Activated CD4-positive, alpha-beta T cell treated with anti-CD3 and anti-CD28 coated beads, Interleukin-2, Interleukin-6, amounts not matched to agents 100 ng/mL and 50 ng/mL, durations not matched to agents 16 hours and 8 hours (primary cell): Measurements from ENCODE around the gene NCAM1.
A peak's percentile ranks its signal among the peaks of the same experiment; 100 is the strongest.
"Not testable (repeated sequence)": the region's sequence is repeated elsewhere in the genome, so short reads cannot be mapped to it uniquely, and the experiment has no call there.

Experiments used
- DNase-seq: peaks from one replicate; pipeline ENCODE4 v3.0.0-alpha.2; 2020

Gene NCAM1

GRCh38 chr11:113282898-113283437, 321.7 kb downstream of the NCAM1 start:
- no peak for DNase-seq

GRCh38 chr11:113283881-113284280, 322.7 kb downstream of the NCAM1 start:
- no peak for DNase-seq

- no peak for DNase-seq
These were observed 324.8 kb downstream of the NCAM1 start for GRCh38 chr11:113286009-113286408.

- DNase-seq, result no peak
These were observed 325.6 kb downstream of the NCAM1 start for GRCh38 chr11:113286509-113287497.

GRCh38 chr11:113287801-113288200, 326.6 kb downstream of the NCAM1 start:
- no peak for DNase-seq

GRCh38 chr11:113288286-113288863, 327.2 kb downstream of the NCAM1 start:
- no peak for DNase-seq

- DNase-seq, result peak; percentile 74
These were observed 328.4 kb downstream of the NCAM1 start for GRCh38 chr11:113289431-113290187.

- DNase-seq, result no peak
These were observed 332.7 kb downstream of the NCAM1 start for GRCh38 chr11:113293936-113294335.

- no peak for DNase-seq
These were observed 334.8 kb downstream of the NCAM1 start for GRCh38 chr11:113295993-113296392.

GRCh38 chr11:113296447-113297205, 335.4 kb downstream of the NCAM1 start:
- no peak for DNase-seq

- not testable (repeated sequence) for DNase-seq
These were observed 337.3 kb downstream of the NCAM1 start for GRCh38 chr11:113298496-113298895.

GRCh38 chr11:113304916-113305315, 343.7 kb downstream of the NCAM1 start:
- DNase-seq, result no peak

- DNase-seq, result peak; percentile 84
These were observed 344.5 kb downstream of the NCAM1 start for GRCh38 chr11:113305440-113306336.

GRCh38 chr11:113308601-113309000, 347.4 kb downstream of the NCAM1 start:
- DNase-seq, result no peak

- DNase-seq, result no peak
These were observed 350.3 kb downstream of the NCAM1 start for GRCh38 chr11:113311536-113311935.

GRCh38 chr11:113313601-113314000, 352.4 kb downstream of the NCAM1 start:
- no peak for DNase-seq

GRCh38 chr11:113314065-113314388, 352.8 kb downstream of the NCAM1 start:
- DNase-seq, result no peak

GRCh38 chr11:113314389-113315301, 353.4 kb downstream of the NCAM1 start, which contains the start of gene TTC12:
TTC12 (plus strand) TSS chr11:113314583; CDS start chr11:113316258, 1,675 bp downstream.
- peak; percentile 95 for DNase-seq

- DNase-seq, result no peak
These were observed 354.6 kb downstream of the NCAM1 start for GRCh38 chr11:113315811-113316210.

GRCh38 chr11:113316256-113316655, 355.0 kb downstream of the NCAM1 start:
- DNase-seq, result no peak
